ENCODE measurements around the gene RIMS1.

- TF ChIP-seq CTCF (IDR thresholded peaks at IDR 0.05 in 4 of 5, conservative IDR thresholded peaks at IDR 0.05 in 1 of 5) (no peak), POLR2A (IDR thresholded peaks at IDR 0.05) (no peak)
These were observed 488.5 kb downstream of the RIMS1 start for GRCh38 chr6:72374857-72375256.

All from gastrocnemius medialis (tissue), 4 donors.